SJCRH30 (cell line): ENCODE results near the gene CLP1. TPM values are rescaled to one million over a fixed set of nuclear protein-coding genes. Genes with fewer than 3 reads are reported as not detected.

Experiments used
- total RNA-seq: library from RNA; depleted of rRNA; stranded (reverse); fragments of >200 nt; shearing (Covaris generic); gene quantifications from 2 replicates; pipeline ENCODE4 v1.2.3, GENCODE V29; 2014; rRNA removed

Gene CLP1
- total RNA-seq, 1 experiment from 2014 or later = 26.5 TPM

Other genes with a start within 250 kb of the CLP1 start
- 0.12 TPM in 1 of 2 replicates, not detected in the other for gene SLC43A3, start 230.6 kb upstream of the CLP1 start, total RNA-seq
- gene RTN4RL2, start 197.2 kb upstream of the CLP1 start, total RNA-seq = 0.26 and 0.35 TPM in 2 replicates
- gene SLC43A1, start 142.1 kb upstream of the CLP1 start, total RNA-seq = 8.8 and 9.5 TPM in 2 replicates
- 93.2 and 147 TPM in 2 replicates for gene TIMM10, start 127.0 kb upstream of the CLP1 start, total RNA-seq
- gene SMTNL1, start 120.2 kb upstream of the CLP1 start, total RNA-seq = 4.5 and 5.6 TPM in 2 replicates
- gene UBE2L6, start 90.1 kb upstream of the CLP1 start, total RNA-seq = 36.9 and 39.9 TPM in 2 replicates
- gene SERPING1, start 60.1 kb upstream of the CLP1 start, total RNA-seq = 12.3 and 13.8 TPM in 2 replicates
- gene YPEL4, start 7.8 kb upstream of the CLP1 start, total RNA-seq = 0.04 TPM in 1 of 2 replicates, not detected in the other
- 45.6 and 46.6 TPM in 2 replicates for gene ZDHHC5, start 10.4 kb downstream of the CLP1 start, total RNA-seq
- gene MED19, start 54.5 kb downstream of the CLP1 start, total RNA-seq = 28.1 and 28.6 TPM in 2 replicates
- 125 and 132 TPM in 2 replicates for gene TMX2, start 54.8 kb downstream of the CLP1 start, total RNA-seq
- gene SELENOH, start 83.7 kb downstream of the CLP1 start, total RNA-seq = 116 and 133 TPM in 2 replicates
- gene BTBD18, start 94.1 kb downstream of the CLP1 start, total RNA-seq = 0.02 TPM in 1 of 2 replicates, not detected in the other
- 94.9 and 95.9 TPM in 2 replicates for gene CTNND1, start 104.0 kb downstream of the CLP1 start, total RNA-seq